HEK293T (cell line): ENCODE results near the gene SEC31A.

Experiments used
- CTCF ChIA-PET: fragments of 350-600 bp; formaldehyde crosslinking; extraction: SDS; loops from one replicate; lab custom pipeline; 2021; ENCODE audit warnings: antibody characterized with exemption, inconsistent platforms; lab: Yijun Ruan, JAX
- POLR2A ChIA-PET: fragments of 350-600 bp; formaldehyde crosslinking; extraction: SDS; loops from one replicate; lab custom pipeline; 2020; ENCODE audit warnings: antibody characterized with exemption, inconsistent platforms; lab: Yijun Ruan, JAX
- DNase-seq: peaks from one replicate; pipeline ENCODE4 v3.0.0; 2012; ENCODE audit warnings: mixed read lengths; ENCODE audit errors: extremely low spot score
- ARNT ChIP-seq: fragments of 450-650 bp; IDR thresholded peaks from 2 replicates; pipeline ENCODE4 v1.6.1; 2017; ENCODE audit warnings: mild to moderate bottlenecking
- BHLHE40 ChIP-seq: fragments of 450-650 bp; IDR thresholded peaks from 2 replicates; pipeline ENCODE4 v1.6.1; 2016; ENCODE audit warnings: mild to moderate bottlenecking, moderate library complexity, borderline replicate concordance
- CTBP1 ChIP-seq: fragments of 450-650 bp; IDR thresholded peaks from 2 replicates; pipeline ENCODE4 v1.6.1; 2016; ENCODE audit warnings: borderline replicate concordance
- ELF4 ChIP-seq: fragments of 450-650 bp; IDR thresholded peaks from 2 replicates; pipeline ENCODE4 v1.6.1; 2017; ENCODE audit warnings: antibody characterized with exemption
- FOXA1 ChIP-seq: fragments of 450-650 bp; IDR thresholded peaks from 2 replicates; pipeline ENCODE4 v1.6.1; 2016; ENCODE audit warnings: mild to moderate bottlenecking
- FOXK2 ChIP-seq: fragments of 450-650 bp; IDR thresholded peaks from 2 replicates; pipeline ENCODE4 v1.6.1; 2016; ENCODE audit warnings: mild to moderate bottlenecking
- FOXM1 ChIP-seq: fragments of 450-650 bp; IDR thresholded peaks from 2 replicates; pipeline ENCODE4 v1.6.1; 2017; ENCODE audit warnings: mild to moderate bottlenecking, borderline replicate concordance
- HDGF ChIP-seq: fragments of 450-650 bp; IDR thresholded peaks from 2 replicates; pipeline ENCODE4 v1.6.1; 2017; ENCODE audit warnings: antibody characterized with exemption, borderline replicate concordance
- L3MBTL2 ChIP-seq: fragments of 450-650 bp; conservative IDR thresholded peaks from 2 replicates; pipeline ENCODE4 v1.6.1; 2016; ENCODE audit warnings: mild to moderate bottlenecking
- LEF1 ChIP-seq: fragments of 450-650 bp; IDR thresholded peaks from 2 replicates; pipeline ENCODE4 v1.6.1; 2017; ENCODE audit warnings: mild to moderate bottlenecking, borderline replicate concordance
- NFRKB ChIP-seq: fragments of 450-650 bp; IDR thresholded peaks from 2 replicates; pipeline ENCODE4 v1.6.1; 2016; ENCODE audit warnings: mild to moderate bottlenecking, moderate library complexity
- PKNOX1 ChIP-seq: fragments of 450-650 bp; IDR thresholded peaks from 2 replicates; pipeline ENCODE4 v1.6.1; 2016
- SP1 ChIP-seq: fragments of 450-650 bp; IDR thresholded peaks from 2 replicates; pipeline ENCODE4 v1.6.1; 2017
- SUZ12 ChIP-seq: fragments of 450-650 bp; IDR thresholded peaks from 2 replicates; pipeline ENCODE4 v1.6.1; 2016; ENCODE audit warnings: mild to moderate bottlenecking
- TARDBP ChIP-seq: fragments of 450-650 bp; IDR thresholded peaks from 2 replicates; pipeline ENCODE4 v1.6.1; 2016
- ZNF384 ChIP-seq: fragments of 450-650 bp; IDR thresholded peaks from 2 replicates; pipeline ENCODE4 v1.6.1; 2016

Gene SEC31A

GRCh38 chr4:82785611-82786400 lies 105.1 kb downstream of the SEC31A start:
- POLR2A ChIA-PET: interaction anchor here (1.0 to 2.3 kb wide), 2 partner anchors 11 to 12 kb away, joined by 3 to 9 read pairs; partner anchors contain the start of gene SCD5
- TF ChIP-seq CTBP1 (no peak), ELF4 (no peak)
- CTCF ChIA-PET: interaction anchor here (0.8 to 1.2 kb wide), 3 partner anchors 11 to 63 kb away, joined by 4 read pairs; partner anchors contain the start of gene SCD5
- no peak for DNase-seq

DNA sequence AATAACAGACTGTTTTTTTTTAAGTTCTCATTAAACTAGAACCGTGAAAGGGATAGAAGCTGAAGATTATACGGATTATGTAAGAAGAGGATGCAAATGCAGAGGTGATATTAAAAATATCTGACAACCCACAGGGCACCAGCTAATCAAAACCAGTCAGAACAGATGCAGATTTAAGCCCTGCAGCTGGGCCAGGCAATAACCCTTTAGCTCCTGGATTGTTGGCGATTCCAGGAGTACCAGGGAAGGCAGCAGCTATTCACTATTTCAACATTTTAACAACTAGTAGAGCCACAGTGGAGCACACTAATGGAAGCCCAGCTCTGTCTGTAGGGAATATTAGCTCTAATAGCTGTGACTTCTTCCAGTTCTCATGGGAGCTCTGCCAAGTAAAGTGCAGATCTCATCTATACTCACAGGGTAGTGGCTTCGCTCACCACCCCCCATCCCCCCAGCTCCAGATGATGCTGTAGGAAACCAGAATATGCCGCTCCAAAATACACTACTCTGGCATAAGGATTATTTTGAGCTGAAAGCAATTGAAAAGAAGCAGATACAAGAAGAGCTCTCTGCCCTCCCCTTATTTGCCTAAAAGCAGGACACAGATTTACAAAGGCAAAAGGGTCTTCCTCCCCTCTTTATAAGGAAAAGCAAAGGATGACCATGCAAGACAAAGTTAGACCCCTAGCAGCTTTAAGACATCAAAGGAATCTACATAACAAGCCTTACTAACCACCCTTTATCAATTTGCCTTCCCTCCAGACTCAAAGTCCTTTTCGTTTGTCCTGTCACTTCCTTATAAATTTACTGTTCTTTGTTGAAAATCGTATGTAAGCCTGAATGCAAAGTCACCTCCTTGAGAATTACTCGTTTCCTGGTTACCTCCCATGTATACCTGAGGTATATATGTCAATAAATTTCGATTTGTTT lies 106.0 kb downstream of the SEC31A start:
- TF ChIP-seq L3MBTL2 (no peak), NFRKB (no peak), SUZ12 (no peak), CTBP1 (no peak), FOXA1 (no peak), TARDBP (no peak), ZNF384 (no peak), ARNT (no peak), BHLHE40 (no peak), LEF1 (no peak), ELF4 (no peak), PKNOX1 (no peak), FOXK2 (no peak), HDGF (no peak), FOXM1 (no peak), SP1 (no peak)
- ChIA-PET CTCF (interaction anchor here (0.5 to 1.2 kb wide), 2 partner anchors 14 to 44 kb away, joined by 3 to 4 read pairs; partner anchors contain the start of gene SCD5), POLR2A (interaction anchor here (1.0 to 2.3 kb wide), 2 partner anchors 12 to 13 kb away, joined by 3 to 9 read pairs; partner anchors contain the start of gene SCD5)
- DNase-seq: no peak

- POLR2A ChIA-PET: no interaction called here
- DNase-seq: no peak
- TF ChIP-seq CTBP1: no peak
- TF ChIP-seq ZNF384: no peak
- no peak for TF ChIP-seq TARDBP
- CTCF ChIA-PET: no interaction called here
Observed at GRCh38 chr4:82782626-82783345, 108.2 kb downstream of the SEC31A start.

- no peak for TF ChIP-seq LEF1
- no peak for TF ChIP-seq FOXK2
- TF ChIP-seq CTBP1: no peak
- no peak for TF ChIP-seq BHLHE40
- TF ChIP-seq PKNOX1: no peak
- no peak for TF ChIP-seq FOXA1
- TF ChIP-seq L3MBTL2: no peak
- TF ChIP-seq HDGF: no peak
- TF ChIP-seq SP1: no peak
- TF ChIP-seq ZNF384: no peak
- no peak for TF ChIP-seq ELF4
- TF ChIP-seq TARDBP: no peak
- no peak for TF ChIP-seq NFRKB
- TF ChIP-seq ARNT: no peak
- TF ChIP-seq SUZ12: no peak
- TF ChIP-seq FOXM1: no peak
- CTCF ChIA-PET: interaction anchor here (0.7 kb wide), 1 partner anchor 11 kb away, joined by 4 read pairs; no protein-coding TSS in a partner anchor
- DNase-seq: peak; percentile 57
- POLR2A ChIA-PET: no interaction called here
Observed at GRCh38 chr4:82780752-82781231, 110.2 kb downstream of the SEC31A start.

GRCh38 chr4:82780170-82780751 lies 110.7 kb downstream of the SEC31A start:
- DNase-seq: no peak
- POLR2A ChIA-PET: no interaction called here
- no peak for TF ChIP-seq L3MBTL2
- no peak for TF ChIP-seq SUZ12
- no peak for TF ChIP-seq BHLHE40
- TF ChIP-seq ZNF384: no peak
- TF ChIP-seq FOXM1: no peak
- no peak for TF ChIP-seq SP1
- no peak for TF ChIP-seq HDGF
- no peak for TF ChIP-seq PKNOX1
- no peak for TF ChIP-seq NFRKB
- no peak for TF ChIP-seq ELF4
- no peak for TF ChIP-seq FOXA1
- no peak for TF ChIP-seq CTBP1
- no peak for TF ChIP-seq FOXK2
- TF ChIP-seq ARNT: no peak
- no peak for TF ChIP-seq LEF1
- no peak for TF ChIP-seq TARDBP
- CTCF ChIA-PET: interaction anchor here (0.7 kb wide), 1 partner anchor 11 kb away, joined by 4 read pairs; no protein-coding TSS in a partner anchor
